ENCODE data around the gene NUDT3. TPM values are rescaled to one million over a fixed set of nuclear protein-coding genes. Genes with fewer than 3 reads are reported as not detected.

Gene NUDT3
- total RNA-seq, 2 donors from 2014 or later, result 22.8 to 24.7 TPM

DNA sequence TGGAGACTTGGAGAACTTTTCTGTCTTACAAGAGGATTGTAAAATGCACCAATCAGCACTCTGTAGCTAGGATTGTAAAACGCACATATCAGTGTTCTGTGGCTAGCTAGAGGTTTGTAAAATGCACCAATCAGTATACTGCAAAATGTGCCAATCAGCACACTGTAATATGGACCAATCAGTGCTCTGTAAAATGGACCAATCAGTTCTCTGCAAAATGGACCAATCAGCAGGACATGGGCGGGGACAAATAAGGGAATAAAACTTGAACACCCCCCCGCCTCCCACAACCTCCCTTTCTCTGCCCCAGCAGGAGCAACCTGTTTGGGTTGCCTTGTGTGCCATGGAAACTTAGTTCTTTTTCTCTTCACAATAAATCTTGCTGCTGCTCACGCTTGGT lies 46.2 kb upstream of the NUDT3 start:
- 72 to 100% methylated on average over 2 to 4 of the region's 4 CpGs for WGBS, 2 experiments (ENCODE audit: insufficient coverage in 1 of 2, insufficient read length in 1 of 2)
- no peak overlapping the region for H3K27ac Mint-ChIP-seq
- H3K27me3 Mint-ChIP-seq (ENCODE audit: insufficient read depth), result no peaks in the 10 kb centered on the region

GRCh38 chr6:34437644-34437970 lies 45.1 kb upstream of the NUDT3 start:
- no peaks in the 10 kb centered on the region for H3K27me3 ChIP-seq (ENCODE audit: control insufficient read depth, insufficient read depth, low read length, poor library complexity, severe bottlenecking)
- Mint-ChIP-seq H3K36me3 (ENCODE audit: low read depth) (peaks cover 2% of the 10 kb centered on the region), H3K9me3 (peaks cover 29% of the 10 kb centered on the region), H3K4me3 (no peak overlapping the region), H3K4me1 (no peaks in the 10 kb centered on the region), H3K27ac (no peak overlapping the region), H3K27me3 (ENCODE audit: insufficient read depth) (no peaks in the 10 kb centered on the region)
- no peak overlapping the region for H3K4me3 ChIP-seq (ENCODE audit: low read length)
- no peaks in the 10 kb centered on the region for H3K4me1 ChIP-seq (ENCODE audit: control insufficient read depth, insufficient read depth, low read length)
- 93 to 100% methylated on average over 1 of the region's 1 CpG for WGBS, 2 experiments (ENCODE audit: insufficient coverage in 1 of 2, insufficient read length in 1 of 2)
- H3K36me3 ChIP-seq (ENCODE audit: control insufficient read depth, insufficient read depth, low read length), result no peaks in the 10 kb centered on the region
- no peak overlapping the region for H3K27ac ChIP-seq (ENCODE audit: low read depth, low read length)
- no peak overlapping the region for H3K9ac ChIP-seq (ENCODE audit: extremely low read depth, low read length, poor library complexity, severe bottlenecking)
- TF ChIP-seq, protein P1, sequence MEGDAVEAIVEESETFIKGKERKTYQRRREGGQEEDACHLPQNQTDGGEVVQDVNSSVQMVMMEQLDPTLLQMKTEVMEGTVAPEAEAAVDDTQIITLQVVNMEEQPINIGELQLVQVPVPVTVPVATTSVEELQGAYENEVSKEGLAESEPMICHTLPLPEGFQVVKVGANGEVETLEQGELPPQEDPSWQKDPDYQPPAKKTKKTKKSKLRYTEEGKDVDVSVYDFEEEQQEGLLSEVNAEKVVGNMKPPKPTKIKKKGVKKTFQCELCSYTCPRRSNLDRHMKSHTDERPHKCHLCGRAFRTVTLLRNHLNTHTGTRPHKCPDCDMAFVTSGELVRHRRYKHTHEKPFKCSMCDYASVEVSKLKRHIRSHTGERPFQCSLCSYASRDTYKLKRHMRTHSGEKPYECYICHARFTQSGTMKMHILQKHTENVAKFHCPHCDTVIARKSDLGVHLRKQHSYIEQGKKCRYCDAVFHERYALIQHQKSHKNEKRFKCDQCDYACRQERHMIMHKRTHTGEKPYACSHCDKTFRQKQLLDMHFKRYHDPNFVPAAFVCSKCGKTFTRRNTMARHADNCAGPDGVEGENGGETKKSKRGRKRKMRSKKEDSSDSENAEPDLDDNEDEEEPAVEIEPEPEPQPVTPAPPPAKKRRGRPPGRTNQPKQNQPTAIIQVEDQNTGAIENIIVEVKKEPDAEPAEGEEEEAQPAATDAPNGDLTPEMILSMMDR (conservative IDR thresholded peaks at IDR 0.05), result no peak
- no peak for DNase-seq
- no peaks in the 10 kb centered on the region for H3K9me3 ChIP-seq (ENCODE audit: control insufficient read depth, low read length)

More for the DNA sequence above, 46.2 kb upstream of the NUDT3 start:
- no peak overlapping the region for H3K4me3 ChIP-seq (ENCODE audit: low read length)
- no peak overlapping the region for H3K4me3 Mint-ChIP-seq
- no peak for DNase-seq
- H3K9ac ChIP-seq (ENCODE audit: extremely low read depth, low read length, poor library complexity, severe bottlenecking), result no peak overlapping the region
- no peaks in the 10 kb centered on the region for H3K9me3 ChIP-seq (ENCODE audit: control insufficient read depth, low read length)
- H3K36me3 Mint-ChIP-seq (ENCODE audit: low read depth), result peaks cover 2% of the 10 kb centered on the region
- TF ChIP-seq, protein P1 (conservative IDR thresholded peaks at IDR 0.05), result no peak
- no peaks in the 10 kb centered on the region for H3K4me1 ChIP-seq (ENCODE audit: control insufficient read depth, insufficient read depth, low read length)
- H3K4me1 Mint-ChIP-seq, result no peaks in the 10 kb centered on the region
- H3K36me3 ChIP-seq (ENCODE audit: control insufficient read depth, insufficient read depth, low read length), result no peaks in the 10 kb centered on the region
- H3K27ac ChIP-seq (ENCODE audit: low read depth, low read length), result no peak overlapping the region
- H3K9me3 Mint-ChIP-seq, result peaks cover 29% of the 10 kb centered on the region
- H3K27me3 ChIP-seq (ENCODE audit: control insufficient read depth, insufficient read depth, low read length, poor library complexity, severe bottlenecking), result no peaks in the 10 kb centered on the region

- Mint-ChIP-seq H3K27ac (no peak overlapping the region), H3K4me3 (no peak overlapping the region), H3K36me3 (ENCODE audit: low read depth) (peaks cover 2% of the 10 kb centered on the region), H3K9me3 (peaks cover 29% of the 10 kb centered on the region), H3K27me3 (ENCODE audit: insufficient read depth) (no peaks in the 10 kb centered on the region), H3K4me1 (no peaks in the 10 kb centered on the region)
- no peaks in the 10 kb centered on the region for H3K27me3 ChIP-seq (ENCODE audit: control insufficient read depth, insufficient read depth, low read length, poor library complexity, severe bottlenecking)
- no peak for DNase-seq
- H3K36me3 ChIP-seq (ENCODE audit: control insufficient read depth, insufficient read depth, low read length), result no peaks in the 10 kb centered on the region
- H3K27ac ChIP-seq (ENCODE audit: low read depth, low read length), result no peak overlapping the region
- H3K4me1 ChIP-seq (ENCODE audit: control insufficient read depth, insufficient read depth, low read length), result no peaks in the 10 kb centered on the region
- no peaks in the 10 kb centered on the region for H3K9me3 ChIP-seq (ENCODE audit: control insufficient read depth, low read length)
- WGBS, 2 experiments (ENCODE audit: insufficient coverage in 1 of 2, insufficient read length in 1 of 2), result 91 to 94% methylated on average over 18 to 38 of the region's 38 CpGs
- H3K9ac ChIP-seq (ENCODE audit: extremely low read depth, low read length, poor library complexity, severe bottlenecking), result no peak overlapping the region
- TF ChIP-seq, protein P1 (conservative IDR thresholded peaks at IDR 0.05), result no peak
- H3K4me3 ChIP-seq (ENCODE audit: low read length), result no peak overlapping the region
These were observed 44.6 kb upstream of the NUDT3 start for GRCh38 chr6:34436803-34437643.
